Ammon's horn (tissue), 1 donor: ENCODE results near the gene USP10.

ENCODE experiments used
- DNase-seq: peaks from one replicate; pipeline ENCODE4 v3.0.0-alpha.2; 2016; ENCODE audit warnings: low spot score

Gene USP10

GRCh38 chr16:84751241-84751640 is 51.4 kb downstream of the USP10 start:
- no peak for DNase-seq

- no peak for DNase-seq
Measured at GRCh38 chr16:84751947-84752346, 52.1 kb downstream of the USP10 start.

GRCh38 chr16:84752600-84752999 is 52.8 kb downstream of the USP10 start:
- no peak for DNase-seq

GRCh38 chr16:84753412-84754326 is 53.9 kb downstream of the USP10 start:
- no peak for DNase-seq

GRCh38 chr16:84754353-84754856 is 54.6 kb downstream of the USP10 start:
- DNase-seq: peak; percentile 84

- DNase-seq: peak; percentile 47
Measured at GRCh38 chr16:84754956-84755672, 55.3 kb downstream of the USP10 start.

GRCh38 chr16:84756830-84757229 is 57.0 kb downstream of the USP10 start:
- DNase-seq: no peak

- no peak for DNase-seq
Measured at GRCh38 chr16:84758627-84759026, 58.8 kb downstream of the USP10 start.

GRCh38 chr16:84759061-84759460 is 59.3 kb downstream of the USP10 start:
- no peak for DNase-seq

- no peak for DNase-seq
Measured at GRCh38 chr16:84759906-84760305, 60.1 kb downstream of the USP10 start.

GRCh38 chr16:84761448-84762368 is 61.9 kb downstream of the USP10 start:
- no peak for DNase-seq

- no peak for DNase-seq
Measured at GRCh38 chr16:84763164-84763563, 63.4 kb downstream of the USP10 start.

GRCh38 chr16:84763629-84764028 is 63.8 kb downstream of the USP10 start:
- no peak for DNase-seq

GRCh38 chr16:84764970-84765369 is 65.2 kb downstream of the USP10 start:
- no peak for DNase-seq

GRCh38 chr16:84765616-84766580 is 66.1 kb downstream of the USP10 start:
- DNase-seq: no peak

GRCh38 chr16:84766978-84767773 is 67.4 kb downstream of the USP10 start:
- no peak for DNase-seq

GRCh38 chr16:84768061-84768807 is 68.4 kb downstream of the USP10 start:
- DNase-seq: no peak

GRCh38 chr16:84768808-84769197 is 69.0 kb downstream of the USP10 start:
- no peak for DNase-seq

GRCh38 chr16:84769416-84769815 is 69.6 kb downstream of the USP10 start:
- DNase-seq: no peak
